H1 (cell line): ENCODE results near the gene KLHL9.
"Not testable (repeated sequence)": the region's sequence is repeated elsewhere in the genome, so short reads cannot be mapped to it uniquely, and the experiment has no call there.

Experiments used
- POLR2A ChIP-seq, 2 experiments: IDR thresholded peaks; 1 replicate in 1 of 2; 2 replicates in 1 of 2; pipeline ENCODE4 v1.6.1; 2011; ENCODE audit warnings: low read depth in 2 of 2, low read length in 2 of 2, mild to moderate bottlenecking in 2 of 2; ENCODE audit errors: control extremely low read depth in 1 of 2
- TF ChIP-seq, protein P1 (sequence below), 3 experiments: IDR thresholded peaks; 1 replicate in 2 of 3; 2 replicates in 1 of 3; pipeline versions ENCODE4 v1.5.1 to v1.6.1; 2011; ENCODE audit warnings: low read length in 3 of 3, mild to moderate bottlenecking in 3 of 3, inconsistent platforms in 2 of 3, low read depth in 1 of 3, moderate library complexity in 1 of 3; ENCODE audit not compliant: insufficient read depth in 1 of 3; ENCODE audit errors: control extremely low read depth in 1 of 3

DNA sequence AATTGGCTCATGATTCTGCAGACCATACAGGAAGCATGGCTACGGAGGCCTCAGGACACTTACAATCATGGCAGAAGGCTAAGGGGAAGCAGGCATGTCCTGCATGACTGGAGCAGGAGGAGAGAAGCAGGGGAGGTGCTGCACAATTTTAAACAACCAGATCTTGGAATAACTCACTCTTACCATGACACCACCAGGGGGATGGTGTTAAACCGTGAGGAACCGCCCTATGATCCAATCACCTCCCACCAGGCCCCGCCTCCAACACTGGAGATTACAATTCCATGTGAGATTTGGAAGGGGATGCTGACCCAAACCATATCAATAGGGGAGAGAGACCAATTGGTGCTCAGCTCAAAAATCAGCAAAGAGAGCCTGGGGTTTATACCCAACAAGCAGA, 36.3 kb upstream of the KLHL9 start:
- TF ChIP-seq, protein P1, sequence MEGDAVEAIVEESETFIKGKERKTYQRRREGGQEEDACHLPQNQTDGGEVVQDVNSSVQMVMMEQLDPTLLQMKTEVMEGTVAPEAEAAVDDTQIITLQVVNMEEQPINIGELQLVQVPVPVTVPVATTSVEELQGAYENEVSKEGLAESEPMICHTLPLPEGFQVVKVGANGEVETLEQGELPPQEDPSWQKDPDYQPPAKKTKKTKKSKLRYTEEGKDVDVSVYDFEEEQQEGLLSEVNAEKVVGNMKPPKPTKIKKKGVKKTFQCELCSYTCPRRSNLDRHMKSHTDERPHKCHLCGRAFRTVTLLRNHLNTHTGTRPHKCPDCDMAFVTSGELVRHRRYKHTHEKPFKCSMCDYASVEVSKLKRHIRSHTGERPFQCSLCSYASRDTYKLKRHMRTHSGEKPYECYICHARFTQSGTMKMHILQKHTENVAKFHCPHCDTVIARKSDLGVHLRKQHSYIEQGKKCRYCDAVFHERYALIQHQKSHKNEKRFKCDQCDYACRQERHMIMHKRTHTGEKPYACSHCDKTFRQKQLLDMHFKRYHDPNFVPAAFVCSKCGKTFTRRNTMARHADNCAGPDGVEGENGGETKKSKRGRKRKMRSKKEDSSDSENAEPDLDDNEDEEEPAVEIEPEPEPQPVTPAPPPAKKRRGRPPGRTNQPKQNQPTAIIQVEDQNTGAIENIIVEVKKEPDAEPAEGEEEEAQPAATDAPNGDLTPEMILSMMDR (IDR thresholded peaks at IDR 0.05; ENCODE audit: control extremely low read depth in 1 of 3, insufficient read depth in 1 of 3, low read depth in 1 of 3, low read length in 3 of 3) = not testable (repeated sequence)
- not testable (repeated sequence) for TF ChIP-seq POLR2A (IDR thresholded peaks at IDR 0.05; ENCODE audit: control extremely low read depth in 1 of 2, low read depth in 2 of 2, low read length in 2 of 2)
